Measurements from ENCODE around the gene OLFM1. TPM values are rescaled to one million over a fixed set of nuclear protein-coding genes. Genes with fewer than 3 reads are reported as not detected.

The OLFM1 gene
- total RNA-seq, 6 experiments from 2014 or later = 1.1 to 5.9 (median 3.5) TPM

GRCh38 chr9:135167356-135167755 lies 79.9 kb downstream of the OLFM1 start:
- WGBS (ENCODE audit: insufficient coverage, low coverage, low lambda C conversion rate, missing lambda C conversion rate) = 53% methylated on average over 6 of the region's 12 CpGs
- Histone ChIP-seq H3K9me3 (no peaks in the 10 kb centered on the region), H3K27ac (no peak overlapping the region), H3K4me1 (no peaks in the 10 kb centered on the region), H3K36me3 (no peaks in the 10 kb centered on the region), H3K4me3 (no peak overlapping the region), H3K27me3 (no peaks in the 10 kb centered on the region)
- ATAC-seq (no peak), DNase-seq (no peak)
- intact Hi-C loops (cut with DNase I) = no loop called here
- TF ChIP-seq POLR2A (IDR thresholded peaks at IDR 0.05) (no peak), CTCF (IDR thresholded peaks at IDR 0.05) (no peak)

- no peaks in the 10 kb centered on the region for H3K27me3 ChIP-seq
- H3K36me3 ChIP-seq = no peaks in the 10 kb centered on the region
- H3K27ac ChIP-seq = no peak overlapping the region
- no peak overlapping the region for H3K4me3 ChIP-seq
- no peaks in the 10 kb centered on the region for H3K9me3 ChIP-seq
- WGBS (ENCODE audit: insufficient coverage, low coverage, low lambda C conversion rate, missing lambda C conversion rate) = 42% methylated on average over 5 of the region's 23 CpGs
- ATAC-seq (no peak), DNase-seq (no peak)
- intact Hi-C loops (cut with DNase I) = no loop called here
- TF ChIP-seq CTCF (IDR thresholded peaks at IDR 0.05) (no peak), POLR2A (IDR thresholded peaks at IDR 0.05) (no peak)
- no peaks in the 10 kb centered on the region for H3K4me1 ChIP-seq
Observed at GRCh38 chr9:135167849-135168655, 80.6 kb downstream of the OLFM1 start.

GRCh38 chr9:135169709-135170226 lies 82.3 kb downstream of the OLFM1 start:
- Histone ChIP-seq H3K27ac (no peak overlapping the region), H3K4me3 (no peak overlapping the region), H3K27me3 (no peaks in the 10 kb centered on the region), H3K9me3 (no peaks in the 10 kb centered on the region), H3K36me3 (no peaks in the 10 kb centered on the region), H3K4me1 (no peaks in the 10 kb centered on the region)
- no peak for DNase-seq
- WGBS (ENCODE audit: insufficient coverage, low coverage, low lambda C conversion rate, missing lambda C conversion rate) = 14% methylated on average over 4 of the region's 10 CpGs
- intact Hi-C loops (cut with DNase I) = no loop called here
- ATAC-seq = no peak
- TF ChIP-seq POLR2A (IDR thresholded peaks at IDR 0.05) (no peak), CTCF (IDR thresholded peaks at IDR 0.05) (no peak)

GRCh38 chr9:135170535-135170934 lies 83.1 kb downstream of the OLFM1 start:
- Histone ChIP-seq H3K36me3 (no peaks in the 10 kb centered on the region), H3K4me3 (no peak overlapping the region), H3K4me1 (no peaks in the 10 kb centered on the region), H3K9me3 (no peaks in the 10 kb centered on the region), H3K27ac (no peak overlapping the region), H3K27me3 (no peaks in the 10 kb centered on the region)
- TF ChIP-seq CTCF (IDR thresholded peaks at IDR 0.05) (no peak), POLR2A (IDR thresholded peaks at IDR 0.05) (no peak)
- ATAC-seq = no peak
- intact Hi-C loops (cut with DNase I) = no loop called here
- 64% methylated on average over 5 of the region's 14 CpGs for WGBS (ENCODE audit: insufficient coverage, low coverage, low lambda C conversion rate, missing lambda C conversion rate)
- DNase-seq = no peak

Other genes starting within 250 kb of the OLFM1 start
- gene FCN2, start 206.9 kb upstream of the OLFM1 start, total RNA-seq = 100 to 1,000 TPM in 1 of 6 experiments, 10 to 100 TPM in 5; 46.6 to 116 (median 77.3) TPM
- gene FCN1, start 169.8 kb upstream of the OLFM1 start, total RNA-seq = 1 to 10 TPM in 5 of 6 experiments, under 1 TPM in 1; 0.68 to 5.3 (median 1.7) TPM

Measured in right lobe of liver (tissue), 6 donors.